Activated T-helper 2 cell treated with anti-CD3 and anti-CD28 coated beads, Interferon-gamma antibody, Interleukin-2, Interleukin-4, amounts not matched to agents 10 μg/mL and 5 μg/mL and 100 μg/mL, durations not matched to agents 14 hours and 24 hours and 36 hours (primary cell): ENCODE results near the gene HIGD1C. TPM values are rescaled to one million over a fixed set of nuclear protein-coding genes. Genes with fewer than 3 reads are reported as not detected.
"Not testable (repeated sequence)": the region's sequence is repeated elsewhere in the genome, so short reads cannot be mapped to it uniquely, and the experiment has no call there.

Experiments
- DNase-seq: peaks from one replicate; pipeline ENCODE4 v3.0.0; 2021; ENCODE audit warnings: low spot score
- H3K27ac Mint-ChIP-seq: one replicate; pipeline ENCODE4 v1.8.0; 2021; ENCODE audit warnings: mixed read lengths
- H3K27me3 Mint-ChIP-seq: one replicate; pipeline ENCODE4 v1.8.0; 2021; ENCODE audit warnings: low read depth, mixed read lengths
- H3K36me3 Mint-ChIP-seq: one replicate; pipeline ENCODE4 v1.8.0; 2021; ENCODE audit warnings: low read depth, mixed read lengths
- H3K4me1 Mint-ChIP-seq: one replicate; pipeline ENCODE4 v1.8.0; 2021; ENCODE audit warnings: low read depth, mixed read lengths
- H3K4me3 Mint-ChIP-seq: one replicate; pipeline ENCODE4 v1.8.0; 2021; ENCODE audit warnings: low read depth, mild to moderate bottlenecking, moderate library complexity, mixed read lengths
- H3K9me3 Mint-ChIP-seq: one replicate; pipeline ENCODE4 v1.8.0; 2021; ENCODE audit warnings: mixed read lengths
- intact Hi-C: fragments of 100-400 bp; cut with micrococcal nuclease; formaldehyde crosslinking; loops from one replicate; pipeline ENCODE4 v1.15.1; 2023
- total RNA-seq: library from RNA; stranded (reverse); gene quantifications from 2 replicates; pipeline ENCODE4 v1.2.3, GENCODE V29; 2022

The HIGD1C gene
- total RNA-seq, 1 donor from 2014 or later = not detected

DNA sequence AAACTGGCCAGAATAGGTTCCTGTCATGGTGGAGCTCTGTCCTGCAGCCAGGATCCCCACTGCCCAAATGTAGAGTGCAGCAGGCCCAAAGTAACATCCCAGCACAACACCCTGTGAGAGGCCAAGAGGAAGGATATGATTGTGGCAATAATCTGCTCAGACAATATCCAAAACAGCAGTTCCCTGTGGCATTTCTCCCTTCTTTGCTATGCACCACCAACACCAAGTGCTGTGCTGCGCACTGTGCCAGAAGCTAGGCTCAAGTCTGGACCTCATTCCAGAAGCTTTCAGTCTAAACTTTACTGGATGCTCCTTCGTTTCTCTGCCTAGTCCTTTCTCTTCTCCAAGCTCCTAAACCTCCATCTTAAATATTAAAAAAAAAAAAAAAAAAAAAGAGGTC is 40.5 kb downstream of the HIGD1C start:
- H3K27ac Mint-ChIP-seq = no peak overlapping the region
- H3K4me3 Mint-ChIP-seq = no peak overlapping the region
- peaks cover 10% of the 10 kb centered on the region for H3K4me1 Mint-ChIP-seq
- H3K27me3 Mint-ChIP-seq = no peaks in the 10 kb centered on the region
- intact Hi-C loops = no loop called here
- peaks cover 67% of the 10 kb centered on the region for H3K36me3 Mint-ChIP-seq
- no peaks in the 10 kb centered on the region for H3K9me3 Mint-ChIP-seq
- no peak for DNase-seq

DNA sequence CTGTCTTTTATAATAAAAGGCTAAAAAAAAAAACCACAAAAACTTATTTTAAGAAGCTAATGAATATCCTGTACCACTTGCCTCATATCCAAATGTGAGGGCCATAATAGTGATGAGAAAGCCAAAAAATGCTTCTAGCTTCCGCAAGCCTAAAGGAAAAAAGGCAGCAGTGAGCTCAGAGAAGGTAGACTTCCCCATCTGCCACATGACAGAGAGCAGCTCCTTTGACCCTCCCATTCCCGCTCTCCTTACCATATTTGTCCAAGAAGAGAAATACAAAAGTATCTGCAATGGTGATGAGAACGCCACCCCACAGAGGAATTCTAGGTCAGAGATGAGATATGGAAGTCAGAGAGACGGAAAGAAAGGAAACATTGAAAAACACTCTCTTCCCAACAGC is 46.7 kb downstream of the HIGD1C start:
- H3K4me3 Mint-ChIP-seq = no peak overlapping the region
- no peaks in the 10 kb centered on the region for H3K9me3 Mint-ChIP-seq
- peak overlapping the region; percentile 35 for H3K27ac Mint-ChIP-seq
- peaks cover 17% of the 10 kb centered on the region for H3K4me1 Mint-ChIP-seq
- intact Hi-C loops = no loop called here
- H3K36me3 Mint-ChIP-seq = peaks cover 62% of the 10 kb centered on the region
- H3K27me3 Mint-ChIP-seq = no peaks in the 10 kb centered on the region
- no peak for DNase-seq

DNA sequence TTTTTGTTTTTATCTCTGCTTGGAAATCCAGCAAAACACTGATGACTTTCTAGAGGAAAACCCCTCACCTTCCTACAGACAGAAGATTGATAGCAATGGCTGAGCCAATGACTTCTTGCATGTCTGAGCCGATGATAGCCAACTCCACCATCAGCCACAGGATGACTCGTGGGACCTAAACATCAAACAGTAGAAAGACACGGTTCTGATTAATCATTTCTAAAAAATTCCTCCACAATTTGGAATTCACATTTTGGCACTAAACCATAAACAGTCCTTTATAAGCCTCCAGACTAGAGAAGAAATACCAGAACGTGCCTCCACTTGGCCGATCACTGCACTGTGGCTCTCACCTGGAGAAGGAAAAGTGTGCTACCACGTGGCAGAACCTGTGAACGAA is 47.9 kb downstream of the HIGD1C start:
- no peak overlapping the region for H3K4me3 Mint-ChIP-seq
- DNase-seq = no peak
- H3K27me3 Mint-ChIP-seq = no peaks in the 10 kb centered on the region
- H3K27ac Mint-ChIP-seq = peak overlapping the region; percentile 31
- peaks cover 21% of the 10 kb centered on the region for H3K4me1 Mint-ChIP-seq
- H3K36me3 Mint-ChIP-seq = peaks cover 63% of the 10 kb centered on the region
- intact Hi-C loops = no loop called here
- no peaks in the 10 kb centered on the region for H3K9me3 Mint-ChIP-seq

DNA sequence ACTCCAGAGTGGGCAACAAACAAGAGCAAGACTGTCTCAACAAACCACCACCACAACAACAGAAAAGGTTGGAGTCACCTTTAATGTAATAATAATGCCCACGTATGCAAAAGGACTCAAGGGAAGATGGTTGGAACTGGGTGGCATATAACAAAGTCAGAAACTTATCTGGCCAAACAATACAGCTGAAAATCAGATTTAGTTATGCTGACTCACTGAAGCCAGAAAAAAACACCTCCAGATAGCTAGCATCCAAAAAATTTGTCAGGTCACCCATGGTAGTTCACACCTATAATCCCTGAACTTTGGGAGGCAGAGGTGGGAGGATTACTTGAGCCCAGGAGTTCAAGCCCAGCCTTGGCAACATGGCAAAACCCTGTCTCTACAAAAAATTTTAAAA is 49.5 kb downstream of the HIGD1C start:
- peaks cover 61% of the 10 kb centered on the region for H3K36me3 Mint-ChIP-seq
- no peak overlapping the region for H3K27ac Mint-ChIP-seq

DNA sequence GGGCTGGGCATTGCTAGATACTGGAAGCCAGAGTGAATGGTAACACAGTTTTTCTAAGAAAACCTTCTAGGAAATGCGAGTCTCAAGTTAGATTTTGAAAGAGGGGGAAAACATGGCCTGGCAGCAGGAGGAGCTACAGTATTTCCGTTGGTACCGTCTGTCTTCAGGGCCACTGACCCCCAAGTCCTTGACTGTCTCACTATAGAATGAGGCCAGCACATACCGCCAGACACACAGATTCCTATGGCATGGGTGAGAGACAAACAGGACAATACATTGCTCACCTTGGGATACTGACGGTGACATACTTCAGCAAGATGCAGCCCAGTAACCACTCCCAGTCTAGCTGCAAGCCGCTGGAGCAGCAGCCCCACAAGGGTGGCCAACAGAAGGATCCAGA is 52.2 kb downstream of the HIGD1C start:
- no peaks in the 10 kb centered on the region for H3K27me3 Mint-ChIP-seq
- no peak overlapping the region for H3K4me3 Mint-ChIP-seq
- intact Hi-C loops = no loop called here
- no peaks in the 10 kb centered on the region for H3K9me3 Mint-ChIP-seq
- H3K36me3 Mint-ChIP-seq = peaks cover 64% of the 10 kb centered on the region
- peak overlapping the region; percentile 38 for H3K27ac Mint-ChIP-seq
- no peak for DNase-seq
- H3K4me1 Mint-ChIP-seq = peaks cover 21% of the 10 kb centered on the region

More for the DNA sequence above, 49.5 kb downstream of the HIGD1C start:
- peaks cover 21% of the 10 kb centered on the region for H3K4me1 Mint-ChIP-seq
- intact Hi-C loops = no loop called here
- no peaks in the 10 kb centered on the region for H3K9me3 Mint-ChIP-seq
- no peaks in the 10 kb centered on the region for H3K27me3 Mint-ChIP-seq
- H3K4me3 Mint-ChIP-seq = no peak overlapping the region
- DNase-seq = no peak

DNA sequence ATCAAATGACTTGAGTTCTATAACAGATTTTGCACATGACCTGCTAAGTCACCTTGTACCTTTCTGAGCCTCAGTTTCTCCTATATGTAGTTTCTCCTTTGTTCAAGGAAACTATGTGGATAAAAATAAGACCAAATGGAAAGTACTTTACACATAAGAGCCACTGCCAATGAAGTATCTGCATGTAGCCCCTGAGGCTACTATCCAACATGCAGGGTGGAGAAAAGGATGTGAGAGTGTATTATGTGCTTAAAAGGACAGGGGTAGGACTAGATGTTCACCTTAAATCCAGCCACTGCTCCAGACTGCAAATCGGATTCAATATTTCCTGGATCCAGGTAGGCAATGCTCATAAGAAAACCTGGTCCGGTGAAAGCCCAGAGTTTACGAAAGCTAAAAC is 52.7 kb downstream of the HIGD1C start:
- intact Hi-C loops = no loop called here
- Mint-ChIP-seq H3K27me3 (no peaks in the 10 kb centered on the region), H3K9me3 (no peaks in the 10 kb centered on the region), H3K36me3 (peaks cover 60% of the 10 kb centered on the region), H3K27ac (no peak overlapping the region), H3K4me3 (no peak overlapping the region), H3K4me1 (peaks cover 19% of the 10 kb centered on the region)
- DNase-seq = no peak

DNA sequence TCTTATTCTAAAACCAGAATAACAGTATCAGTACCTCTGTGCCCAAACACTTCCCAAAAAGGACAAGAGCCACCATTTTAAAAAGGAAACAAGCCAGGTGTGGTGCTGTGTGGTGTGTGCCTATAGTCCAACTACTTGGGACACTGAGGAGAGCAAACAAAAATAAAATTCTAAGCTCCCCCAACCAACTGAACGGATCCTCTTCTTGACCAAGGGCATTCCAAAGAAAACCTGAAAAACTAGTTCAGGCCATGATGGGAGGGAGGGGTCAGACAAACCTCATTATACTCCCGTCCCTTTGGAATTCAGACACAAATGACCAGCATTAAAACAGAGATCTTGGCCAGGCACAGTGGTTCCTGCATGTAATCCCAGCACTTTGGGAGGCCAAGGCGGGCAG is 53.3 kb downstream of the HIGD1C start:
- intact Hi-C loops = no loop called here
- H3K4me1 Mint-ChIP-seq = peaks cover 17% of the 10 kb centered on the region
- H3K27ac Mint-ChIP-seq = no peak overlapping the region
- no peak for DNase-seq
- H3K27me3 Mint-ChIP-seq = no peaks in the 10 kb centered on the region
- H3K36me3 Mint-ChIP-seq = peaks cover 53% of the 10 kb centered on the region
- no peaks in the 10 kb centered on the region for H3K9me3 Mint-ChIP-seq
- no peak overlapping the region for H3K4me3 Mint-ChIP-seq

DNA sequence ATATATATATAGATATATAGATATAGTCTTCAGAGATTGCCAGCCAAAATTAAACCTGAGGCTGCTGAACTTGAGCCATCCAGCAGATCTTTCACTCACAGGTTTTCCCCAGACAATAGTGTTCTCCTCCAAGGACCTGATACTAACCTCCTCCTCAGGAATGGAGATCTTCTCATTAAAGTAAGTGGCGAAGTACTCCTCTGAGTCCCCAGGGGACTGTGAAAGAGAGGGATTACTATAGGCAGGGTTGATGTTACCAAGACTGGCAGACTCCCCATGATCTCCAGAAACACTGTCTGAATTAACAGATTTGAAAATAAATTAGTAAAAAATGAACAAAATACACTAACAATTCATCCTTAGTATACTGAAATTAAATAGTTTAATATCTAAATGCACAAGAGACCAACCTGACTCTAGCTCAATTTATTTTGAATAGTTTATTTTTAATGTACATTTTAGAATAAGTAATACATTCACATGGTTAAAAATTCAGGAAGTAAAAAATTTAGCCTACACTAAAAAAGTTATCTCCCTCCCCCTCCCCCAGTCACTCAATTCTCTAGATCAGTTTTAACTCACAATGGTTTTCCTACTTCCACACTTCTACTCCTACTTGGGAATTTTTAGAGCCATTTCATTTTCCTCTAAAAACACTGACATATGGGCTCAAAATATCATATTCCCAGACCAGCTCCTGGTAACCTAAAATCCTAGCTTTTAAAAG is 56.1 kb downstream of the HIGD1C start:
- H3K27me3 Mint-ChIP-seq = no peaks in the 10 kb centered on the region
- no peaks in the 10 kb centered on the region for H3K9me3 Mint-ChIP-seq
- H3K36me3 Mint-ChIP-seq = peaks cover 46% of the 10 kb centered on the region
- H3K27ac Mint-ChIP-seq = peak overlapping the region; percentile 54
- intact Hi-C loops = loop anchor here (1.0 kb wide), 1 partner anchor 16 kb away; no protein-coding TSS in a partner anchor
- peaks cover 30% of the 10 kb centered on the region for H3K4me1 Mint-ChIP-seq
- DNase-seq = no peak
- H3K4me3 Mint-ChIP-seq = peak overlapping the region; percentile 62

DNA sequence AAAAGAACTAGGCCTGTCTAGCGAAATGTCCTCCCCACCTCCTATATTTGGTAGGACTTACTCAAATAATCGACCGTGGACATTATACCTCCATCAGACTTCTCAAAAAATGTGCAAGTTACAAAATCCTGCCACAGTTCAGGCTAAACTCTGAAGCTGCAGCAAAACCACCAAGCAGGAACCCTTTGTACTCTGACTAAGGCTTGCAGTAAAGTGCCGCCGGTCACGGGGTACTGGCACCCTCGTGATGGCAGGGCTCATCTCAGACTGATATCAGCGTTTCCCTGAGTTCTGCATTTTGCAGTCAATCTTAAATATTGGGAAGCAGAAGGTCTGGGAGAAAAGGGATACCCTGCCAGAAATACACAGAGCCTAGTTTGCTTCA is 56.7 kb downstream of the HIGD1C start:
- peak overlapping the region; percentile 62 for H3K4me3 Mint-ChIP-seq
- intact Hi-C loops = loop anchor here (1.0 kb wide), 1 partner anchor 15 kb away; no protein-coding TSS in a partner anchor
- DNase-seq = no peak

DNA sequence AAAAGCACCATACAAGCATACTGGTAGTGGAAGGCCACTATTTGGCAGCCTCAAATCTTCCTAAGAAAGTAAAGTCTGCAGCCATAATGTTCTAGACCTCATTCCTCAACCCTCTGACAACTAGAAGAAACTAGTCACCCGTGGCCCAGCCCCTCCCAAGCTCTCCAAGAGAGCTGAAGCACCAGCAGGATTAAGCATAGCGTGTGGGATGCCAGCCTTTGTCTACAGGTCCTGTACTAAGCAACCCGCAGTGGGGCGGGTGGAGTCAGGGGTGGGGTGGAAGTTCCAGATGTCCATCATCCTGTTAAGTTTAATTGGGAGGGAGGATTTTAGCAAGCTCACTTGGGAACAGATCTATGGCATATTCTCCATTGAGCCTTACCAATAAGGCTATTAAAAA is 59.6 kb downstream of the HIGD1C start:
- H3K27ac Mint-ChIP-seq = no peak overlapping the region
- peaks cover 26% of the 10 kb centered on the region for H3K4me1 Mint-ChIP-seq
- H3K27me3 Mint-ChIP-seq = no peaks in the 10 kb centered on the region
- no peak for DNase-seq
- no peak overlapping the region for H3K4me3 Mint-ChIP-seq
- no peaks in the 10 kb centered on the region for H3K9me3 Mint-ChIP-seq
- H3K36me3 Mint-ChIP-seq = peaks cover 18% of the 10 kb centered on the region
- intact Hi-C loops = no loop called here

More for the DNA sequence above, 56.7 kb downstream of the HIGD1C start:
- Mint-ChIP-seq H3K27me3 (no peaks in the 10 kb centered on the region), H3K27ac (peak overlapping the region; percentile 54), H3K36me3 (peaks cover 44% of the 10 kb centered on the region), H3K4me1 (peaks cover 31% of the 10 kb centered on the region), H3K9me3 (no peaks in the 10 kb centered on the region)

DNA sequence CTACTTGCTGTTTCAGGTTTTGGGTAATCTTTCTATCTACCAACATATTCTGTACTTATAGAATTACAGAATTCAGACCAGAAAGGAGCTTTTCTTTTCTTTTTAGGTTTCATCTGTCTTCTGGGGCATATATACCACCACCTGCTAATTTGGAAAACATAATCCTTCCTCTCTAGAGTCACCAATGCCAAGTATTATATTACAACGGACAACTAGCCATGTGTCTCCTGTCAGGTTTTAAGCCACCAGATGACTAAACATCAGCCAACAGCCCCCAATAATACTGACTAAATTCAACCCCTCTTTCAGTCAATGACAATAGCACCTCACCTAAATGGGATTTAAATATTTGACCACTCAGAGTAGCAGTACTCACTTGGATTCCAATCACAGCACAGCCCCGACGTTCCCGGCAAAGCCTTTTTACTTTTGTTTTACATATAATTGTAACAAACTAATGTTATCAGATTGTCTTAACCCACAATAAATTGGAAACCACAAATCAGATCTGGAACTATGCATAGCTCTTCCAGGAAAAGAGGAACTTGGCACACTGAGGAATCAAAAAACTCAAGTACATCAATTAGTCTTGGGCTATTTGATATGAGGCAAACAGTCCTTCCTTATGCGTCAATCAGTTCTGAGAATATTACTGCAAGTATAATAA is 60.4 kb downstream of the HIGD1C start:
- no peak for DNase-seq
- intact Hi-C loops = no loop called here
- Mint-ChIP-seq H3K4me1 (peaks cover 29% of the 10 kb centered on the region), H3K4me3 (no peak overlapping the region), H3K36me3 (peaks cover 12% of the 10 kb centered on the region), H3K27ac (no peak overlapping the region), H3K27me3 (no peaks in the 10 kb centered on the region), H3K9me3 (no peaks in the 10 kb centered on the region)

DNA sequence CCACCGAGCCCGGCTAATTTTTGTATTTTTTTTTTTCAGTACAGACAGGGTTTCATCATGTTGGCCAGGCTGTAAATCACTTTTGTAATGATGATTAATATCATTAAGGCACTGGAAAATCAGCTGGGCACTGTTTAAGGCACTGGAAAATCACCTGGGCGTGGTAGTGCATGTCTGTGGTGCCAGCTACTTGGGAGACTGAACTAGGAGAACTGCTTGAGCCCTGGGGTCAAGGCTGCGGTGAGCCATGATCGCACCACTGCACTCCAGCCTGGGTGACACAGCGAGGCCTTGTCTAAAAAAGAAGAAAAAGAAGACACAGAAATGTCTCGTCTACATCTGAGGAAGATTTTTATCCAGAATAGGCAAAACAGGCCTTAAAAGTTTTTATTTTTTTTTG is 61.1 kb downstream of the HIGD1C start:
- Mint-ChIP-seq H3K4me3 (no peak overlapping the region), H3K27ac (no peak overlapping the region), H3K9me3 (no peaks in the 10 kb centered on the region), H3K27me3 (no peaks in the 10 kb centered on the region), H3K36me3 (peaks cover 5% of the 10 kb centered on the region), H3K4me1 (peaks cover 29% of the 10 kb centered on the region)
- intact Hi-C loops = no loop called here
- DNase-seq = no peak

DNA sequence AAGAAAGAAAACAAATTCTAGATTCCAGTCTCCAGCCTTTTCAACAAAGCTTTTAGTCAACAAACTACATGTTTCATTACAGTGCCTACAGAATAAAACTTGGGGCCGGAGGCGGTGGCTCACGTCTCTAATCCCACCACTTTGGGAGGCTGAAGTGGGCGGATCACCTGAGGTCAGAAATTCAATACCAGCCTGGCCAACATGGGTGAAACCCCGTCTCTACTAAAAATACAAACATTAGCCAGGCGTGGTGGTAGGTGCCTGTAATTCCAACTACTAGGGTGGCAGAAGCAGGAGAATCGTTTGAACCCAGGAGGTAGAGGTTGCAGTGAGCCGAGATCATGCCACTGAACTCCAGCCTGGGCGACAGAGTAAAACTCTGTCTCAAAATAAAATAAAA is 62.1 kb downstream of the HIGD1C start:
- H3K36me3 Mint-ChIP-seq, H3K9me3 Mint-ChIP-seq, H3K27me3 Mint-ChIP-seq, H3K27ac Mint-ChIP-seq, H3K4me3 Mint-ChIP-seq, intact Hi-C loops, DNase-seq: not testable (repeated sequence)
- peaks cover 24% of the 10 kb centered on the region for H3K4me1 Mint-ChIP-seq
